IMR-90 (cell line): ENCODE results near the gene PLCL2. TPM values are rescaled to one million over a fixed set of nuclear protein-coding genes. Genes with fewer than 3 reads are reported as not detected.

Experiments
- ATAC-seq: fragments of 200-7000 bp; cut with Tn5 transposase; 2 replicates; pipeline ENCODE4 v1.9.1; 2020; ENCODE audit warnings: low read depth, mild to moderate bottlenecking, moderate library complexity
- BruUV-seq: library from RNA; stranded (reverse); fragments of 400-500 nt; replicated peaks from 2 replicates; lab custom pipeline; 2021; lab: Mats Ljungman, UMichigan
- CTCF ChIA-PET: fragments of 300-600 bp; formaldehyde crosslinking; extraction: SDS; loops from one replicate; lab custom pipeline; 2021; ENCODE audit warnings: antibody characterized with exemption; lab: Yijun Ruan, JAX
- POLR2A ChIA-PET: fragments of 300-600 bp; sonication (Branson Sonifier 250); formaldehyde crosslinking; loops from one replicate; lab custom pipeline; 2022; ENCODE audit warnings: antibody characterized with exemption; ENCODE audit not compliant: unreplicated experiment; lab: Charles Lee
- DNase-seq: peaks from one replicate; pipeline ENCODE4 v3.0.0; 2013
- H2AFZ ChIP-seq: replicated peaks from 2 replicates; pipeline ENCODE3; 2013; ENCODE audit warnings: low read length, mild to moderate bottlenecking; ENCODE audit not compliant: poor library complexity
- H2AK5ac ChIP-seq: 2 replicates; pipeline ENCODE4 v1.6.1; 2013; ENCODE audit warnings: low read depth, low read length, inconsistent platforms
- H2AK9ac ChIP-seq: replicated peaks from 2 replicates; pipeline ENCODE3; 2013; ENCODE audit warnings: mild to moderate bottlenecking, low read depth, low read length, moderate library complexity; ENCODE audit not compliant: poor library complexity
- H2BK120ac ChIP-seq: 2 replicates; pipeline ENCODE4 v1.6.1; 2013; ENCODE audit warnings: low read depth, low read length, inconsistent platforms
- H2BK15ac ChIP-seq: 3 replicates; pipeline ENCODE4 v1.6.1; 2013; ENCODE audit warnings: low read depth, low read length, inconsistent platforms
- H2BK20ac ChIP-seq: 2 replicates; pipeline ENCODE4 v1.6.1; 2013; ENCODE audit warnings: low read depth, mild to moderate bottlenecking, inconsistent platforms, low read length, moderate library complexity
- H2BK5ac ChIP-seq: 2 replicates; pipeline ENCODE4 v1.6.1; 2013; ENCODE audit warnings: mild to moderate bottlenecking, low read depth, low read length, inconsistent platforms; ENCODE audit not compliant: poor library complexity, severe bottlenecking
- H3K14ac ChIP-seq: replicated peaks from 2 replicates; pipeline ENCODE4 v1.6.1; 2013; ENCODE audit warnings: low read depth, low read length, inconsistent platforms
- H3K18ac ChIP-seq: 2 replicates; pipeline ENCODE4 v1.6.1; 2013; ENCODE audit warnings: low read depth, low read length, control low read depth
- H3K23ac ChIP-seq: 2 replicates; pipeline ENCODE4 v1.6.1; 2013; ENCODE audit warnings: low read depth, low read length, inconsistent platforms
- H3K27ac ChIP-seq: 2 replicates; pipeline ENCODE4 v1.5.1; 2013; ENCODE audit warnings: mild to moderate bottlenecking, control low read depth, low read length; ENCODE audit not compliant: insufficient read depth
- H3K27me3 ChIP-seq: 2 replicates; pipeline ENCODE4 v1.6.1; 2013; ENCODE audit warnings: low read length; ENCODE audit not compliant: control insufficient read depth, insufficient read depth
- H3K36me3 ChIP-seq: 2 replicates; pipeline ENCODE4 v1.6.1; 2013; ENCODE audit warnings: low read length, mixed read lengths; ENCODE audit not compliant: control insufficient read depth, insufficient read depth
- H3K4ac ChIP-seq: 2 replicates; pipeline ENCODE4 v1.6.1; 2013; ENCODE audit warnings: low read depth, low read length, inconsistent platforms
- H3K4me1 ChIP-seq: 2 replicates; pipeline ENCODE4 v1.6.1; 2013; ENCODE audit warnings: low read length, mixed read lengths; ENCODE audit not compliant: control insufficient read depth, insufficient read depth
- H3K4me2 ChIP-seq: 2 replicates; pipeline ENCODE4 v1.6.1; 2013; ENCODE audit warnings: low read depth, mild to moderate bottlenecking, control low read depth, low read length, moderate library complexity
- H3K4me3 ChIP-seq: 2 replicates; pipeline ENCODE4 v1.5.1; 2013; ENCODE audit warnings: low read depth, mild to moderate bottlenecking, control low read depth, low read length, moderate library complexity; ENCODE audit not compliant: insufficient read depth
- H3K56ac ChIP-seq: 2 replicates; pipeline ENCODE4 v1.6.1; 2013; ENCODE audit warnings: low read length, inconsistent platforms; ENCODE audit not compliant: insufficient read depth; ENCODE audit errors: extremely low read depth
- H3K79me1 ChIP-seq, 2 experiments: 2 replicates each; pipeline ENCODE4 v1.6.1; 2013; ENCODE audit warnings: low read length in 2 of 2, inconsistent platforms in 1 of 2, low read depth in 1 of 2
- H3K9ac ChIP-seq: 2 replicates; pipeline ENCODE4 v1.6.1; 2013; ENCODE audit warnings: low read depth, low read length, control low read depth
- H3K9me1 ChIP-seq: 2 replicates; pipeline ENCODE4 v1.6.1; 2013; ENCODE audit warnings: low read length, inconsistent platforms; ENCODE audit not compliant: insufficient read depth
- H3K9me3 ChIP-seq: 2 replicates; pipeline ENCODE4 v1.6.1; 2013; ENCODE audit warnings: low read length; ENCODE audit not compliant: control insufficient read depth, insufficient read depth
- H4K20me1 ChIP-seq: 2 replicates; pipeline ENCODE4 v1.6.1; 2013; ENCODE audit warnings: low read length, inconsistent platforms; ENCODE audit not compliant: insufficient read depth
- H4K5ac ChIP-seq: 2 replicates; pipeline ENCODE4 v1.6.1; 2013; ENCODE audit warnings: mild to moderate bottlenecking, low read depth, low read length, control low read depth
- H4K8ac ChIP-seq, 2 experiments: 2 replicates each; pipeline ENCODE4 v1.6.1; 2013; ENCODE audit warnings: low read depth in 2 of 2, low read length in 2 of 2, control low read depth in 1 of 2, inconsistent platforms in 1 of 2
- H4K91ac ChIP-seq: 2 replicates; pipeline ENCODE4 v1.6.1; 2013; ENCODE audit warnings: low read depth, low read length, inconsistent platforms; ENCODE audit not compliant: insufficient read depth
- CEBPB ChIP-seq: IDR thresholded peaks from 2 replicates; pipeline ENCODE4 v1.6.1; 2012; ENCODE audit warnings: low read depth, low read length, improper control_type of control experiment
- CHD1 ChIP-seq: IDR thresholded peaks from 2 replicates; pipeline ENCODE4 v1.6.1; 2012; ENCODE audit warnings: low read depth, low read length, improper control_type of control experiment
- ELK1 ChIP-seq: fragments of 150-350 bp; IDR thresholded peaks from 2 replicates; pipeline ENCODE4 v1.6.1; 2016; ENCODE audit warnings: low read depth, mild to moderate bottlenecking, low read length, moderate library complexity, borderline replicate concordance
- FOS ChIP-seq: fragments of 150-350 bp; IDR thresholded peaks from 2 replicates; pipeline ENCODE4 v1.6.1; 2016; ENCODE audit warnings: low read depth, low read length
- MAFK ChIP-seq: IDR thresholded peaks from 2 replicates; pipeline ENCODE4 v1.6.1; 2012; ENCODE audit warnings: low read depth, low read length, improper control_type of control experiment
- MAZ ChIP-seq: IDR thresholded peaks from 2 replicates; pipeline ENCODE4 v1.6.1; 2012; ENCODE audit warnings: low read depth, mild to moderate bottlenecking, low read length, improper control_type of control experiment, moderate library complexity, borderline replicate concordance
- NFE2L2 ChIP-seq: fragments of 150-350 bp; IDR thresholded peaks from 2 replicates; pipeline ENCODE4 v1.6.1; 2016; ENCODE audit warnings: low read depth, mild to moderate bottlenecking, low read length
- POLR2A ChIP-seq: IDR thresholded peaks from 2 replicates; pipeline ENCODE4 v1.6.1; 2012; ENCODE audit warnings: mild to moderate bottlenecking, low read depth, low read length
- RCOR1 ChIP-seq: IDR thresholded peaks from 2 replicates; pipeline ENCODE4 v1.6.1; 2012; ENCODE audit warnings: mild to moderate bottlenecking, low read length, improper control_type of control experiment; ENCODE audit not compliant: insufficient replicate concordance
- SMC3 ChIP-seq: fragments of 150-350 bp; IDR thresholded peaks from 2 replicates; pipeline ENCODE4 v1.6.1; 2016; ENCODE audit warnings: low read depth, mild to moderate bottlenecking, antibody characterized with exemption, low read length, moderate library complexity
- USF2 ChIP-seq: fragments of 150-350 bp; IDR thresholded peaks from 2 replicates; pipeline ENCODE4 v1.6.1; 2017; ENCODE audit warnings: mild to moderate bottlenecking, antibody characterized with exemption, low read length, low read depth
- WGBS, 2 experiments: methylation state at CpG; one replicate each; pipeline versions ENCODE4 v1.1.5 to v1.1.7; 2013; ENCODE audit warnings: missing lambda C conversion rate in 2 of 2; ENCODE audit not compliant: insufficient read length in 1 of 2; ENCODE audit errors: extremely low coverage in 2 of 2; 5-methylcytosine and 5-hydroxymethylcytosine counted together
- dilution Hi-C: fragments of 300-500 bp; cut with HindIII; formaldehyde crosslinking; loops from one replicate; pipeline ENCODE4 v1.14.3; 2018; ENCODE audit warnings: low sequenced_read_pairs; ENCODE audit not compliant: unreplicated experiment
- in situ Hi-C: fragments of 300-500 bp; cut with MboI; formaldehyde crosslinking; loops from 3 replicates; pipeline ENCODE4 v1.14.3; 2019; ENCODE audit warnings: low sequenced_read_pairs, inconsistent platforms, mixed read lengths
- intact Hi-C: fragments of 100-400 bp; cut with micrococcal nuclease; formaldehyde crosslinking; loops from 2 replicates; pipeline ENCODE4 v1.10.0; 2022
- polyA plus RNA-seq, 3 experiments: library from polyadenylated mRNA; depleted of rRNA; stranded (reverse); fragments of >200 nt; gene quantifications; 2 replicates each; pipeline ENCODE4 v1.2.3, GENCODE V29; 2012; ENCODE audit warnings: low replicate concordance in 1 of 3
- total RNA-seq: library from RNA; depleted of rRNA; stranded (reverse); fragments of >200 nt; gene quantifications from 2 replicates; pipeline ENCODE4 v1.2.3, GENCODE V29; 2012

The PLCL2 gene
- total and polyA plus RNA-seq, 2 of the 4 experiments (the other 2 are of a cell fraction): 0.92 to 3.8 TPM

- no peaks in the 10 kb centered on the region for H3K36me3 ChIP-seq
- no peaks in the 10 kb centered on the region for H4K20me1 ChIP-seq
- intact Hi-C loops (no loop called here), dilution Hi-C loops (no loop called here), in situ Hi-C loops (no loop called here)
- ChIA-PET CTCF (no interaction called here), POLR2A (no interaction called here)
- H3K27me3 ChIP-seq: no peaks in the 10 kb centered on the region
- TF ChIP-seq USF2: no peak
- TF ChIP-seq FOS: no peak
- no peak for TF ChIP-seq POLR2A
- TF ChIP-seq RCOR1: no peak
- no peak for TF ChIP-seq CEBPB
- no peak for TF ChIP-seq ELK1
- TF ChIP-seq SMC3: no peak
- no peak for TF ChIP-seq CHD1
- TF ChIP-seq MAFK: no peak
- TF ChIP-seq NFE2L2: no peak
- TF ChIP-seq MAZ: no peak
- no peak overlapping the region for H2BK120ac ChIP-seq
- H3K56ac ChIP-seq: no peak overlapping the region
- H4K8ac ChIP-seq: no peak overlapping the region
- no peaks in the 10 kb centered on the region for H3K79me1 ChIP-seq
- peaks cover 5% of the 10 kb centered on the region for H3K4me1 ChIP-seq
- no peak overlapping the region for H3K18ac ChIP-seq
- no TSS peak for BruUV-seq
- H3K27ac ChIP-seq: no peak overlapping the region
- no peak overlapping the region for H2AFZ ChIP-seq
- H3K9ac ChIP-seq: no peak overlapping the region
- ATAC-seq (no peak), DNase-seq (no peak)
- H4K91ac ChIP-seq: no peak overlapping the region
- H3K9me3 ChIP-seq: no peaks in the 10 kb centered on the region
- no CpG with 5 or more reads among the region's 1 CpG for WGBS, 2 experiments
- H2BK5ac ChIP-seq: no peak overlapping the region
- no peak overlapping the region for H4K5ac ChIP-seq
- H2BK15ac ChIP-seq: no peak overlapping the region
- H3K4me3 ChIP-seq: no peak overlapping the region
- no peak overlapping the region for H2AK5ac ChIP-seq
- H3K4ac ChIP-seq: no peak overlapping the region
- no peak overlapping the region for H3K4me2 ChIP-seq
- no peak overlapping the region for H3K14ac ChIP-seq
- H2BK20ac ChIP-seq: no peak overlapping the region
- H3K9me1 ChIP-seq: no peaks in the 10 kb centered on the region
- no peak overlapping the region for H2AK9ac ChIP-seq
- H3K23ac ChIP-seq: no peak overlapping the region
Observed at GRCh38 chr3:17054301-17054981, 169.7 kb downstream of the PLCL2 start.
